ENCODE data around the gene LNP1.

LNP1 gene

DNA sequence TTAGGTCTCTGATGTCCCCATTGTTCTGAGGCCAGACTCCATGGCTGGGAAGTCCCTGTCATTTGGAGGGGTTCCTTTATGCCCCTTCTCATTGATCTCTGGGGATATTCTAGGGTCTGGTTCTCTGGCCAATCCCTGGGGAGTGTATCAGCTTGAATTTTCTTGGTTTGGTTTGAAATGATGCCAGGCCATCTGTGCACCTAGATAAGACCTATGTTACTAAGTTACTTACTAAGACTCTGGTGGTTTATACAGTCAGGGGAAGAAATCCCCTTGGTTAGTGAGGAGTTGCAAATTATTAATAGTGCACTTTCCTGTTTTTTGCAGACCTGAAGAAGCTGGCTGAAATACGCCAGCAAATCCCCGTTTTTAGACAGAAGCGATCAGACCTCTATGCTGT, 46.5 kb upstream of the LNP1 start:
- no peaks in the 10 kb centered on the region for H3F3A ChIP-seq (ENCODE audit: insufficient read depth)
- TF ChIP-seq EZH2phosphoT487 (conservative IDR thresholded peaks at IDR 0.05; ENCODE audit: low read length): no peak
- TF ChIP-seq, protein P1, sequence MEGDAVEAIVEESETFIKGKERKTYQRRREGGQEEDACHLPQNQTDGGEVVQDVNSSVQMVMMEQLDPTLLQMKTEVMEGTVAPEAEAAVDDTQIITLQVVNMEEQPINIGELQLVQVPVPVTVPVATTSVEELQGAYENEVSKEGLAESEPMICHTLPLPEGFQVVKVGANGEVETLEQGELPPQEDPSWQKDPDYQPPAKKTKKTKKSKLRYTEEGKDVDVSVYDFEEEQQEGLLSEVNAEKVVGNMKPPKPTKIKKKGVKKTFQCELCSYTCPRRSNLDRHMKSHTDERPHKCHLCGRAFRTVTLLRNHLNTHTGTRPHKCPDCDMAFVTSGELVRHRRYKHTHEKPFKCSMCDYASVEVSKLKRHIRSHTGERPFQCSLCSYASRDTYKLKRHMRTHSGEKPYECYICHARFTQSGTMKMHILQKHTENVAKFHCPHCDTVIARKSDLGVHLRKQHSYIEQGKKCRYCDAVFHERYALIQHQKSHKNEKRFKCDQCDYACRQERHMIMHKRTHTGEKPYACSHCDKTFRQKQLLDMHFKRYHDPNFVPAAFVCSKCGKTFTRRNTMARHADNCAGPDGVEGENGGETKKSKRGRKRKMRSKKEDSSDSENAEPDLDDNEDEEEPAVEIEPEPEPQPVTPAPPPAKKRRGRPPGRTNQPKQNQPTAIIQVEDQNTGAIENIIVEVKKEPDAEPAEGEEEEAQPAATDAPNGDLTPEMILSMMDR (IDR thresholded peaks at IDR 0.05; ENCODE audit: insufficient read depth, low read length, poor library complexity, severe bottlenecking): no peak
- no peaks in the 10 kb centered on the region for H3K27me3 ChIP-seq (ENCODE audit: low read length)
- H3K36me3 ChIP-seq (ENCODE audit: low read length): peaks cover 7% of the 10 kb centered on the region; the same call in 1 of the 2 replicates
- no peaks in the 10 kb centered on the region for H3K9me2 ChIP-seq (replicated peaks; ENCODE audit: insufficient read depth, low read length)
- no peak overlapping the region for H3K9ac ChIP-seq (ENCODE audit: low read length)
- H3K9me3 ChIP-seq (ENCODE audit: insufficient read depth, low read length): no peaks in the 10 kb centered on the region
- H3K4me2 ChIP-seq (ENCODE audit: low read depth, low read length, poor library complexity, severe bottlenecking): no peak overlapping the region
- no peak overlapping the region for H2AFZ ChIP-seq (ENCODE audit: low read depth, low read length, severe bottlenecking)
- H3K4me3 ChIP-seq (ENCODE audit: insufficient read depth, low read length, poor library complexity, severe bottlenecking): no peak overlapping the region
- no peaks in the 10 kb centered on the region for H3K79me2 ChIP-seq (ENCODE audit: insufficient read depth, low read length)
- H3K27ac ChIP-seq (ENCODE audit: low read depth, low read length): no peak overlapping the region
- H4K20me1 ChIP-seq (ENCODE audit: low read depth, low read length): no peaks in the 10 kb centered on the region

DNA sequence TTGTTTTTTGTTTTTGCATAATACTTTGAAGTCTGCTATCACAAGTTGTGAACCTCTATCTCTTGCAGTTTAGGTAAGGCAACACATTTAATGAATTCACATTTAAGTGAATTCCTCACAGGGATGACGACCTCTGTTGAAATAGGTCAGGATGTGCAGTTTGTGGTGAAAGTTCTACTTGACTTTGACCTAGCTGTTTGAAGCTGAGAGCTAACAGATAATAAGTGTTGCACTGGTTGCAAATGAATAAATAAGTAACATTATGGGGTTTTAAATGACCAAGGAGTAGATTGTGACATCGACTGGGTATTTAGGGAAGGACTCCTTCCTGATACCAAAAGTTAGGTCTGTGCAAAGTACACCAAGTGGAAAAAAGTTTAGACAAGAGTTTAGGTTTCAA, 42.9 kb upstream of the LNP1 start:
- no peak overlapping the region for H2AFZ ChIP-seq (ENCODE audit: low read depth, low read length, severe bottlenecking)
- no peaks in the 10 kb centered on the region for H3K9me3 ChIP-seq (ENCODE audit: insufficient read depth, low read length)

DNA sequence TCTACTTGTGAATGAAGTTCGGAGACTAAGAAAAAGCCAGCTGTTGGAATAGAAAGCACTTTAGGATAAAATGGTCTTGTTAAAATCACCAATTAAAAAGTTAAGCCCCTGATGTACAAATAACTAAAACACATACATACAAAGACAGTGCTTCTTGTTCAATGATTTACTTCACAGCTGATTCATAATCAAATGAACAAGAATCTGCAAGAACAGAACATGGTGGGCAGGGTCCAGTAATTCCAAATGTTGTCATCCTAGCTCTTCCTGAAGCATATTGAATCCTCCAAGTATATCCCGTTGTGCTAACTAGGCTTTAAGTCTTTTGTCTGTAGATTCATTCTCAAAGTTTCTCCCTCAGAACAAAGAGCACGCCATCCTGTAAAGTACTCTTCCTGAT, 42.3 kb upstream of the LNP1 start:
- Histone ChIP-seq H3K36me3 (ENCODE audit: low read length) (no peaks in the 10 kb centered on the region; the same call in 1 of the 2 replicates), H3K79me2 (ENCODE audit: insufficient read depth, low read length) (no peaks in the 10 kb centered on the region), H4K20me1 (ENCODE audit: low read depth, low read length) (no peaks in the 10 kb centered on the region), H3K4me2 (ENCODE audit: low read depth, low read length, poor library complexity, severe bottlenecking) (no peak overlapping the region), H3K27me3 (ENCODE audit: low read length) (no peaks in the 10 kb centered on the region), H3K27ac (ENCODE audit: low read depth, low read length) (no peak overlapping the region), H3K9me2 (replicated peaks; ENCODE audit: insufficient read depth, low read length) (no peaks in the 10 kb centered on the region), H3K9ac (ENCODE audit: low read length) (no peak overlapping the region), H2AFZ (ENCODE audit: low read depth, low read length, severe bottlenecking) (no peak overlapping the region), H3F3A (ENCODE audit: insufficient read depth) (no peaks in the 10 kb centered on the region), H3K4me3 (ENCODE audit: insufficient read depth, low read length, poor library complexity, severe bottlenecking) (no peak overlapping the region), H3K9me3 (ENCODE audit: insufficient read depth, low read length) (no peaks in the 10 kb centered on the region)
- TF ChIP-seq, protein P1 (IDR thresholded peaks at IDR 0.05; ENCODE audit: insufficient read depth, low read length, poor library complexity, severe bottlenecking): no peak
- TF ChIP-seq EZH2phosphoT487 (conservative IDR thresholded peaks at IDR 0.05; ENCODE audit: low read length): no peak

More for the DNA sequence above, 42.9 kb upstream of the LNP1 start:
- H3K36me3 ChIP-seq (ENCODE audit: low read length): no peaks in the 10 kb centered on the region; the same call in 1 of the 2 replicates
- no peaks in the 10 kb centered on the region for H4K20me1 ChIP-seq (ENCODE audit: low read depth, low read length)
- no peak overlapping the region for H3K27ac ChIP-seq (ENCODE audit: low read depth, low read length)
- TF ChIP-seq, protein P1 (IDR thresholded peaks at IDR 0.05; ENCODE audit: insufficient read depth, low read length, poor library complexity, severe bottlenecking): no peak
- H3K9ac ChIP-seq (ENCODE audit: low read length): no peak overlapping the region
- H3K9me2 ChIP-seq (replicated peaks; ENCODE audit: insufficient read depth, low read length): no peaks in the 10 kb centered on the region
- no peak overlapping the region for H3K4me2 ChIP-seq (ENCODE audit: low read depth, low read length, poor library complexity, severe bottlenecking)
- no peaks in the 10 kb centered on the region for H3K79me2 ChIP-seq (ENCODE audit: insufficient read depth, low read length)
- H3K27me3 ChIP-seq (ENCODE audit: low read length): no peaks in the 10 kb centered on the region
- no peak overlapping the region for H3K4me3 ChIP-seq (ENCODE audit: insufficient read depth, low read length, poor library complexity, severe bottlenecking)
- H3F3A ChIP-seq (ENCODE audit: insufficient read depth): no peaks in the 10 kb centered on the region

All from SU-DHL-6 (cell line).